ENCODE results near the gene CAVIN2.
A peak's percentile ranks its signal among the peaks of the same experiment; 100 is the strongest.

Gene CAVIN2

DNA sequence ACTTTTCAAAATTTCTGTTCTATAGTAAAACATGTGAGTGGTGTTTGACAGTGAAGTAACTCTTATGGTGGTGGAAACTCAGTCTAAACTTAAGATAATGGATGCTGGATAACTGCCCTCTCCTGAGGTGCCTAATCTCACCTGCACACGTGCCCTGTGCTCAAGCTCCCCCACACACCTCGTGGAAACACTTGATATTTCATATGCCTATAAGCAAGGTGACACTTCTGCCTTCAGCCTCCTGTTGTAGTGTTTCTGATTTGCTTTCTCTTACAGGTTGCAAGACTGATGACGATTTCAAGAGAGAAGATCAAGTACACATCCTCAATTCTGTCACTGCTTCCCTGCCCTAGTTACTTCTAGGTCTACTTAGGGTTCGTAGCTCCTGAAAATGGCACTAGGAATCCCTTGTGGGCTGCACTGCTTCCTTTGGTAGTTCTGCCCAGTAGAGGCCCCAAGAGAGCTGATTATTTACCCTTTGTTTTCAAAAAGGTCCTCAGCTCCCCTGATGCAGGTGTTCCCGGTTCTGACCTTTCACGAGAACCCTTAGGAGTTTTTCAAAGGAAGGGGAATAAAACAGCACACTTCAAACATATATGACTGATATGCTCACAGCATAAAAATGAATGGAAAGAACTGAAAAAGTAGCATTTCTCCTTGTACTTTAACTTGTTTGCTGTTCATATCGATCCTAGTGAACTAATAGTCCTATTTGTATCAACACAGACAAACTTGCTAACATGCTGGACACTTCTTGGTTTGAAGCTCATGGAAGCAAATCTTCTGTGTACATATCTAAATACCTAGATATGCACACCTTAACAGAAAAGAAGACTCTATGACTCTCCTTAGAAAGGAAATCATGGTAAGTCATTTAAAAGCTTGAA, 6.7 kb downstream of the CAVIN2 start:
- peak; percentile 27 for DNase-seq (ENCODE audit: low spot score)

DNA sequence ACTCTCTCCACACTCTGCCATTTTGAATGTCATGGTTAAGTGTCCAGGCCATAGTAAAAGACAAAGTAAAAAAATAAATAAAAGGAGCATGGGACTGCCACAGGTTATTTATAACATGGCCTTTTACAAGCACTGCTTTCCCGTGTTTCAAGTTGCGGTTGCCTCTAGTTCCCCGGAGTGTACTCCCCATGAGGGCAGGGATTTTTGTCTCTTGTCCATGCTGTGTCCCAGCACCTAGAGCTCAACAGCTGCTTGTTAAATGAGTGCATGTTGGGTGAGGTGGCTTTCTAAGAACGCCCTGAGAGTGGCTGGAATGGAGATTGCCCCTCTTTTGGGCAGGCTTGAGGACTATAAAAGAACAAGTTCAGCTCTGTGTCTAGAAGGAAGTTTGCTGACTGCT, 8.4 kb downstream of the CAVIN2 start:
- DNase-seq (ENCODE audit: low spot score) = no peak

GRCh38 chr2:191836853-191837769, 9.8 kb downstream of the CAVIN2 start:
- DNase-seq (ENCODE audit: low spot score) = no peak

- no peak for DNase-seq (ENCODE audit: low spot score)
Measured at GRCh38 chr2:191836471-191836852, 10.4 kb downstream of the CAVIN2 start.

DNA sequence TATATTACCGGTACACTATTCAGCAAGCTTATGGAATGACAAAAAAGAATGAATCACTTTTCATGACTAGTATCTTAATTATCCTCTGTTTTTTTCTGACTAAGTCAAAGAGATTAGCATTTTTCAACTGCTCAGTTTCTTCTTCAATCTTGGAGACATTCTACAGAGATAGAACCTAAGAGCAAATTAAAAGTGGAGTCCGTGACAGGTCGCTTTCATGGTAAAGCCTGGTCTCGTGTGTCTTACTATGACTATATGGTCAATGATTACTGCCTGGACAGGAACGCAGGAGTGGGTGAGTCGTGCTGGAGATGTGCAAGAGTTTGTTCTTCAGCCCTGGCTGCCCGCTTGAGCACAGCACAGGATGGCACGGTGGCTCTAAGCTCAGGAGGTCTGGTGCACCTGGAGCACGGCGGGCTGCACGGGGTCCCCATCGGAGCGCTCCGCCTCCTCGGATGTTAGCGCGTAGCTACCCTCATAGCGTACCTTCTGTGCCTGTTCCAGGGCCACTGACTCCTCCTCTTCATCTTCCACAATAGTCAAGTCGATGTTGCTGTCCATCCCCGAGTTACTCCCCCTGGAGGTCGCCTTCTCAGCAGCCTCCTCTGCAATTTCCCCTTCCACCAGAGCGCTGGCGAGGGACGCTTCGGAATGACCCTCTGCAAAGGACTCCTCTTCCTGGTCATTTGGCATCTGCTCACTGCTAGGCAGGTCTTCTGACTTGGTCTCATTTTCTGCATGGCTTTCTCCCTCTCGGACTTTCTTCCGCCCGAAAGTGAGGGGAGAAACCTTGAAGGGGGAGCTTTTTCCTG, 11.1 kb downstream of the CAVIN2 start:
- DNase-seq (ENCODE audit: low spot score) = no peak

DNA sequence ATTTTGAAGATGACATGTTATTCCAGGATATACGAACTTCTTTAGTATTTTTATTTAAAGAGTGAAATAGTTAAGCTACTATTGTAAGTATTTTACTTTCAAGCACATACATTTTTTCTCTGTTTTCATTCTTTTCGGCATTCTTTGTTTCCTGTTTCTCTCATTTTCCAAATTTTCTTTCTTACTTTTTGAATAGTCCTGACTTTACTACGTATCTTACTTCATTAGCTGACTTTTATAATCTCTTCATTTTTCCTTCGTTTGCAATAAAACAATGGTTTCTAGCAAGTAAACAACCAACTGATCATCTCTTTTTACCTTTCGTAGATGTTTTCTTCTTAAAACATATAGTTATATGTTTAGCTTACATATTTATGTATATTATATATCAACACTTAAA, 11.8 kb downstream of the CAVIN2 start:
- DNase-seq (ENCODE audit: low spot score) = no peak

GRCh38 chr2:191833356-191833755, 13.5 kb downstream of the CAVIN2 start:
- no peak for DNase-seq (ENCODE audit: low spot score)

- DNase-seq (ENCODE audit: low spot score) = no peak
Measured at GRCh38 chr2:191832668-191833067, 14.2 kb downstream of the CAVIN2 start.

- no peak for DNase-seq (ENCODE audit: low spot score)
Measured at GRCh38 chr2:191831410-191831994, 15.4 kb downstream of the CAVIN2 start.

- DNase-seq (ENCODE audit: low spot score) = no peak
Measured at GRCh38 chr2:191824398-191824797, 22.5 kb downstream of the CAVIN2 start.

- DNase-seq (ENCODE audit: low spot score) = no peak
Measured at GRCh38 chr2:191821078-191821477, 25.8 kb downstream of the CAVIN2 start.

GRCh38 chr2:191818725-191819350, 28.1 kb downstream of the CAVIN2 start:
- DNase-seq (ENCODE audit: low spot score) = no peak

DNA sequence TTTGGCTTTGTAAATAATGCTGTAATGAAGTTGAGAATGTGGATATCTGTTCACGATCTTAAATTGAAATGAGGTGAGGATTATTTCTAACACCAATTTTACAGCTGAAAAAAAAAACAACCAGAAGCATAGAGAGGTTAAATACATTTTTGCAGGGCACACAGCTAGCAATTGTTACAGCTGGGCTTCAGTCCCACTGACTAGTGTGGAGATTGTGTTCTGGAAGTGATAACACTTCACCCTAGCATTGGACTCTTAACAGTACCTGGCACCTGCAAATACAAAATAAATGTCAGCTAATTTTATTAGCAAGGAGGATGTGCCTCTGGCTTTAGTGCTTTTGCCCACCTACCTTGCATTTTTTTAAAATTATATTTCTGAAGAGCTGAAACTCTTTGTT, 28.8 kb downstream of the CAVIN2 start:
- no peak for DNase-seq (ENCODE audit: low spot score)

DNA sequence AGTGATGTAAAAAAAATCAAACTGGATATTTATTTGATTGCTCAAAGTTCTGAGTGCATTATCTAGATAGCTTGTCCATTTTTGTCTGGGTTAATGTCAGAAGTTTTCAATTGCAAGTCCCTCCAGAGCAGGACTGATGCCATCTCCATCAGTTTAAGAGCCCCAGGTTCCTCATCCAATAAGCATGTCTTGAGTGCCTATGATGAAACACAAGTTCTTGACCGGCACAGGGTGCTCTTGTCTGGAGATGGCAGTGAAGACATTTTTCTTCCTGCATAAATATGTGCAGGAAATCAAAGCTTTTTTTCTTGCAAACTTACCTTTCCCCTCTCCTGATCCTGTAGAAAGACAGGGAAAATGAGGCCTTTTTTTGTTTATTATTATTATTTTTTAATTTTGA, 31.9 kb downstream of the CAVIN2 start:
- DNase-seq (ENCODE audit: low spot score) = no peak

DNA sequence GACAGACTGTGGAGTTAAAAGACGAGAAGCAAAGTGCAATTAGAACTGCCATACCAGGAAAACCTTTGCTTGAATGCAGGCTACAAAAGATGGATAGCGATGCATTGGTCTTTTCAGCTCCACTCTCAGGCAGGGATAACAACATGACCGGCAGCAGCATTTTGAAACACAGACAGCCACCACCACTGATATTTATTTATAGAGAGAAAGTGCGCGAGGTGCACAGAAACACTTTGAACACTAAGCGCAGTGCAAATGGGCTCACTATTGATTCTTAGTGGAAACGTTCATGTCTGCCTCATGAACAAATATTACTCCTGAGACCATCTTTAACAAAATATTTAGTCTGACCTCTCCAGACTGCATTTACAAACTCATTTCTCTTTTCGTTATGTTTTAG, 32.9 kb downstream of the CAVIN2 start:
- DNase-seq (ENCODE audit: low spot score) = no peak

GRCh38 chr2:191811807-191812602, 34.9 kb downstream of the CAVIN2 start:
- peak; percentile 30 for DNase-seq (ENCODE audit: low spot score)

DNA sequence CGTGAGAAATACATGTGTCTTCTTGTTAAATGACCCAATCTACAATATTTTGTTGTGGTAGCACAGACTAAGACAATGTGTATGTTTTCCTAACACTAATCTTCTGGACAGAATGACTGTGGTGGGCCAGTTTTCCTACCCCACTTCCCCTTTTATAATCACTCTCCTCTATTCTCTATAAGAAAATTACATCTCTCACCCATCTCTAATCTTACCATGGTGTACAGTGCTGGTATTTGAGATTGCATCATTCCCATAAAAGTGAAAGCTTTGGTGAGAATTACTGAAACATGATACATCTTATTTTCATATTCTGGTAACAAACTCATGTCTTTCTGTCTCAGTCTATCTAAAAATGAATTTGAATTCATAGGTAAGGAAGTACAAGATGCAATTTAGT, 40.5 kb downstream of the CAVIN2 start:
- DNase-seq (ENCODE audit: low spot score) = no peak

GRCh38 chr2:191804766-191805165, 42.1 kb downstream of the CAVIN2 start:
- DNase-seq (ENCODE audit: low spot score) = no peak

DNA sequence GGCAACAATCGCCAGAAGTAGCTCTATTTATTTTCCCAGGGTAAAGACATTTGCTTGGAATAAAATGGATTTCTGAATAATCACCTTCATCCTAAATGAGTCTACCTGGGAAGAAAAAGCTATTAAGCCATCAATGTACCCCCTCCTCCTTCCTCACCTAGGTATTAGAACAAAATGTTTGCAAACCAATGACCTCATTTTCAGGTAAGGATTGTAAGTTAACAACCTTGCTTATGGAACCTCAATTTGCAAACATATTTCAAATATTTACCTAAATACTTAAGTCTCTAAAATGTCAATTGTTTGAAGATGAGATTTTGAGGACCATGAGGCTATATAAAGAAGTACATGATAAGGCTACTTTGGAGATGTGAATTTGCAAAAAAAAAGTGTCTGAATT, 43.9 kb downstream of the CAVIN2 start:
- DNase-seq (ENCODE audit: low spot score) = no peak

GRCh38 chr2:191802180-191802579, 44.7 kb downstream of the CAVIN2 start:
- no peak for DNase-seq (ENCODE audit: low spot score)

- no peak for DNase-seq (ENCODE audit: low spot score)
Measured at GRCh38 chr2:191800874-191801273, 46.0 kb downstream of the CAVIN2 start.
